Lung microvascular endothelial cell (primary cell): ENCODE measurements around the gene PTTG1IP. TPM values are rescaled to one million over a fixed set of nuclear protein-coding genes. Genes with fewer than 3 reads are reported as not detected.

Experiments used
- DNase-seq, 2 donors: peaks; one replicate each; pipeline versions ENCODE4 v3.0.0 to v3.0.0-alpha.2; 2010; ENCODE audit warnings: low read depth in 2 of 2
- total RNA-seq: library from RNA; depleted of rRNA; stranded (reverse); fragments of >200 nt; gene quantifications from 2 replicates; pipeline ENCODE4 v1.2.1, GENCODE V29; 2014

Gene PTTG1IP
- total RNA-seq, 1 donor from 2014 or later = 379 TPM

DNA sequence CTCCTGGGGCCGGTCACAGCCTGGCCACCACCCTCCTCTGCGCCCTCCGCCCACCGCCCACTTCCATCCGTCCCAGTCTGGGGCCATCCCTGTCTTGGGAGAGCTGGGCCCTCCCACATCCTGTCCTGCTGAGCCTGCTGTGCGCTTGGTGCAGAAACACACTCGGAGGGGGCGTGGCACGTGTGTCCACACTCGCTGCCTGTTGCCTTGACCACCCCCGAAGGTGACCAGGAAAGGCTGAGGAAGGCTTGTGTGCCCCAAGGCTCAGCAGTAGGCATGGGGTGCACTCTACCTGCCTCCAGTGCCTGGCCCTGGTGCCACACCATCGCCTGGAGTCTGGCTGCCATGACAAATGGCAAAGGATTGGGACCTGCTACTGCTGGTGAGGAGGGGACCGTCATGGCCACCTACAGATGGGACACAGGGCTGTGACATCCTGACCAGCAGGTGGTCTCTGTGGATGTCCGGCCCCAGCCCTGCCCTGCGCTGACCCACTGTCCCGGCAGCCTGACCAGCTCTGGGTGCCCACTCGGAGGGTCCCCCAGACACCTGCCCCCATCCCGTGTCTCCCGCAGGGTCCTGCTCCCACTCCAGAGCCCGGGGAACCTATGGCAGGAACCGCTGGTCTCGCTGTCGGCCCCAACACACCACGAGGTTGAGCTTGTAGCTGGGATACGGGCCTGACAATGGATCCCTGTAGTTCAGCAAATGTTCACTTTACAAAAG, 23.2 kb upstream of the PTTG1IP start:
- no peak for DNase-seq

DNA sequence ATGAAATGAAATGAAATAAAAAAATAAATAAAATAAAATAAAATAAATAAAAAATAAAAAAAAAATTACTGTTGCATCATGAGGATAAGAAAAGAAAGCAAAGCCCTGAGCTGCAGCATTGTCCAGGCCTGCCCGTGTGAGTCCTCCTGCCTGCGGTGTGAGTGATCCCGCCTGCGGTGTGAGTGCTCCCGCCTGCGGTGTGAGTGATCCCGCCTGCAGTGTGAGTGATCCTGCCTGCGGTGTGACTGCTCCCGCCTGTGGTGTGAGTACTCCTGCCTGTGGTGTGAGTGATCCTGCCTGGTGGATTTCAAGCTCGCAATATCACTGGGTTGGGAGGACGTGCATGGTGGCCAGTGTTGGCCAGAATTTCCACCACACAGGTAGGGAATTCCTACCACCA, 22.4 kb upstream of the PTTG1IP start:
- no peak for DNase-seq

DNA sequence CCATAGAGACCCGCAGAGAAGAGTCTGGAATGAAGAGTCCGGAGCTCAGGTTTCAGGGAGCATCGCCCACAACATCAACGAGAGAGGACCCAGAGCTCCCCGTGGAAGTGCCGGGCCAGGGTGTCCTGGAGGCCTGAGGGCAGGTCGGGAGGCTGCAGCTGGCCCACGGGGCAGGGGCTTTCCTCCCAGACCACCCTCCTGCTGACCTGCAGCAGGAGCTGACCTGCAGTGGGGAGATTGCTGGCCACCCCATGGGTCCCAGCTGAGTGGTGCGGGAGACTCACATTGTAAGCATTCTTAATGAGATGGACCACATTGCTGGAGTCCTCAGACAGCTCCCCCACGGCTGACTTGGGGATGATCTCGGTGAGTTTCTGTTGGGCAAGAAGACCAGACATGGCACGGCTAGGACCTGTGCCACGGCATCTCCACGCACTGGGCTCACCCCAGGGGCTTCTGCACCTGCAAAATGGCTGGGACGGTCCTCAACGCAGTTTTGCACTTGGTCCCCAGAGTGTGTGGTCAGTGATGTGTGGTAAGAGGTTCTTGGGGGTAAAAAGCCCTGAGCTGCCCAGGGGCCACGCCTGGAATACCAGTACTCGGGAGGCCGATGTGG, 21.3 kb upstream of the PTTG1IP start:
- DNase-seq = no peak

DNA sequence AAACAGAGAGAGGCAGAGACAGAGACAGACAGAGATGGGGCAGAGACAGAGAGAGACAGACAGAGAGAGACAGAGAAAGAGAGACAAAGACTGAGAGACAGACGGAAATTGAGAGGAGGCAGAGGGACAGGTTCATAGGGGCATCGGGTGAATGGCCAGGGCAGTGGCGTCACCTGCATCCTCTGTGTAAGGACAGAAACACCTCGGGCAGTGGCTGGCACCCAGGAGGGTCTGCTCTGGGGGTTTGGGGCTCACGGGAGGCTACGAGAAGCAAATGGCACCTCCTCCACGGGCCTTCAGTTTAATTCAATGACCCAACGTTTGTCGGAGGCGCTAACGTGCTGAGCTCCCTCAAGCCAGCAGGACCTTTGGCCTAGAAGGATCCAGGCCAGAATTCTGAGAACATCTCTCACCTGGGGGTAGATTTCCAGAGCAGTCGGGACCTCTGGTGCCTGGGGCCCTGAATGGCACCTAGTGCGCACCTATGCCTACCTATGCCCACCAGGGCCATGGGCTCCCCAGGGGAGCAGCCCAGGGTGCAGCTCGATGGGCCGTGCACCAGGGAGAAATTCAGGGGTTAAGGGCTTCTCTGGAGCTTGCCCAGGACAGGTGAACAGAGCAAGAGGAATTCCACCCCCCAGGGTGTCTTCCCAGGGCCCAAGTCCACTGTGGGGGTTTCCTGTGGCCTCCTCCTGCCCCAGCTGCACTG, 20.6 kb upstream of the PTTG1IP start:
- no peak for DNase-seq

DNA sequence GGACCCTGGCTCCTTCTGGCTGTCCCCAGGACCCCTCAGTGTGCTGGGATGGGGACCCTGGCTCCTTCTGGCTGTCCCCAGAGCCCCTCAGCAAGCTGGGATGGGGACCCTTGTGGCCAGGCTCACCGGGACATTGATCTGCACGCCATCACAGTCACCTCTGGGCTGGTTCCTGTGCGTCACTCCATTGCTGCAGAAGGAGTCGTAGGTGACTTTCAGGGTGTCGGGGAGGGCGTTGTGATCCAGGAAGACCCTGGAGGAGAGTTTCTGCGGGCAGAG, 19.7 kb upstream of the PTTG1IP start:
- no peak for DNase-seq

DNA sequence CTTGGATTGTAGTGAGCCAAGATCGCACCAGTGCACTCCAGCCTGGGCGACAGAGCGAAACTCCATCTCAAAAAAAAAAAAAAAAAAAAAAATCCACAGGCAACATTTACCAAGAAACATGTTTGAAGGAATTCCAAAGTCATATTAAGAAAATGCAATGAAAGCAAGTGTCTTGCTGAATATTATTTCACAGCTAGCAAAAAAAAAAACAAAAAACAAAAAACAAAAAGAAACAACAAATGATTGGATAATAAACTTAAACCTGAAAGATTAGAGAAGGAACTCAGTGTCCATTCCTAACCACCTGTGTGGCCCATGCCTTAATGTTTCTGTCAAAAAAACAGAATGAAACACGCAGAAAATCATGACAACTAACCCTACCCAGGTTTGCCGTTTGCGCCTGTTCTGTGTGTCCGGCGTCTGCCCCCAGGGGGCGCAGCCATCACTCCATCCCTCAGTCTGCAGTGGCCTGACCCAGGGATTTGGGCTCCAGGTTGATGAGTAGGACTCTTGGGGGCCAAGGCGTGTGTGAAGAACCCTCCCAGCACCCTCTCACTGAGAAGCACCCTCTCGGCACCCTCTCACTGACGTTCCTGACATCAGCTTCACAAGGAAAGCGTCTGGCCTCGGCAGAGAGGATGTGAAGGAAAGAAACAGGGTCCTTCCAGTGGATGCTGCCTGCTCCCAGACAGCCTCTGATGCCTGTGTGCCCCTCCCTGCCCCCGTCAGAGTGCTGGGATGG, 19.2 kb upstream of the PTTG1IP start:
- DNase-seq = peak; percentile 48 to 73

GRCh38 chr21:44892095-44892494, 18.6 kb upstream of the PTTG1IP start:
- DNase-seq = no peak

DNA sequence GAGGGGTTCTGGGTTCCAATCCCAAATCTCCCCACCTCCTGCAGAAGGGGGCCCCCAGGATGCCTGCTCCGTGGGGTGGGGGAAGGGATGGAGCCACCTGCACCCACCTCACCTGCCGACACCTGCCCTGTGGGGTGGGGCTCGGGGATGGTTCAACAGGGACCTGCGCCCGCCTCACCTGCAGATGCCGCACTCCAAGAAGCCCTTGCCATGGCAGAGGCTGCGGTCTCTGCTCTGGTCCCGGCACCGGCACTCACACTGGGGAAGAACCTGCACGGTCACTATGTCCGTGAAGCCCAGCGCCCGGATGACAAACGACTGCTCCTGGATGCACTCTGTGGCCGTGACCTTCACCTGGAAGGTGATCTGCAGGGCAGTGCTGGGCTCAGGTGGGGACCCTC, 18.1 kb upstream of the PTTG1IP start:
- DNase-seq = no peak

DNA sequence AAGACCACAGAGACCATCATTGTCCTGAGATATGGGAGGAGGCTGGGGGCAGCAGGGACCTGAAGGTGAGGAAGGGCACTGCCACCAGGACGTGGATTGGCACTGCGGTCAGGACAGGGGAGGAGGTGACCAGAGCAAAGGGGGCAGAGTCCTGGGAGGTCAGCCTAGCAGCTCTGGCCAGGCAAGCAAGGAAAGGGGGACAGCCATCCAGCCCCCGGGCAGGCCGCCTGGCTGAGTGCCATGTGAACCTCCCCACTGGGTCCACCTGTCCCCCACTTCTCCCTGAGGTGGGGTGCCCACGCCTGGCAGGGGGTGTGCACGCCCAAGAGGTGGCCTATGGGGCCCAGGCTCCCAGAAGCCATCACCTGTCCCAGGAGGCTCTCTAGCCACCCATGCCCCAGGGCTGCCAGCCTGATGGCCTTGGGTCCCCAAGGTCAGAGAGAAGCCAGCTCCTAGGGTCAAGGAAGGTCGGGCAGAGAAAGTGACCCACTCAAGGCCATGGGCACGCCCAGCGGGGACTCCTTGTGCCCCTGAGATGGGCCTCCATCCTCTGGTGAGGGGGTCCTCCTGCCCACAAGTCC, 17.6 kb upstream of the PTTG1IP start:
- no peak for DNase-seq

DNA sequence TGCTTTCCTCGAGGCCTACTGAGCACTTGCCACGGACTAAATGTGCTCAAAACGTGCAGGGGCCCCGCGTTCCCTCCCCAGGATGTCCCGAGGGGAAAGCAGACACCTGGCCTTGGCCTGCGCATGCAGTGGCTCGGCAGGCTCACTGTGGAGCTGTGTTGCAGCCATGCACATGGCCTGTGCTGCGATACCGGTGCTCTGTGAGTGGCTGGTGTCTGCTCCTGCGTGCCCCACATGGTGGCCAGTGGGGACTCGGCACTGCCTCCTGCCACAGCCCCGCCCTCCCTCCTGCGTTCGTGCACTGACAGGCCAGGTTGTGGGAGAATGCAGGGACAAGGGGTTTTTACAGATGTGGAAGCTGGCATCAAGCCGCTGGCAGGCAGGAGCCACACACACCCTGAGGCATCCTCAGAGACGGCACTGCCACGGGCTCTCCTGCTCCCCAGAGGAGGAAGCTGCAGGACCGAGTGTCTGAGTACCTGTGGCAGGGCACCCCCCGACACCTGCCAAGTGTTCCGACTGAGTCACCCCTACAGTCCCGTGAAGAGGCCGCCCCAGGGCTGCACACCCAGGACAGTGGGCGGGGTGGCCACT, 16.9 kb upstream of the PTTG1IP start:
- DNase-seq = no peak

GRCh38 chr21:44889625-44890337, 16.3 kb upstream of the PTTG1IP start:
- DNase-seq = no peak

DNA sequence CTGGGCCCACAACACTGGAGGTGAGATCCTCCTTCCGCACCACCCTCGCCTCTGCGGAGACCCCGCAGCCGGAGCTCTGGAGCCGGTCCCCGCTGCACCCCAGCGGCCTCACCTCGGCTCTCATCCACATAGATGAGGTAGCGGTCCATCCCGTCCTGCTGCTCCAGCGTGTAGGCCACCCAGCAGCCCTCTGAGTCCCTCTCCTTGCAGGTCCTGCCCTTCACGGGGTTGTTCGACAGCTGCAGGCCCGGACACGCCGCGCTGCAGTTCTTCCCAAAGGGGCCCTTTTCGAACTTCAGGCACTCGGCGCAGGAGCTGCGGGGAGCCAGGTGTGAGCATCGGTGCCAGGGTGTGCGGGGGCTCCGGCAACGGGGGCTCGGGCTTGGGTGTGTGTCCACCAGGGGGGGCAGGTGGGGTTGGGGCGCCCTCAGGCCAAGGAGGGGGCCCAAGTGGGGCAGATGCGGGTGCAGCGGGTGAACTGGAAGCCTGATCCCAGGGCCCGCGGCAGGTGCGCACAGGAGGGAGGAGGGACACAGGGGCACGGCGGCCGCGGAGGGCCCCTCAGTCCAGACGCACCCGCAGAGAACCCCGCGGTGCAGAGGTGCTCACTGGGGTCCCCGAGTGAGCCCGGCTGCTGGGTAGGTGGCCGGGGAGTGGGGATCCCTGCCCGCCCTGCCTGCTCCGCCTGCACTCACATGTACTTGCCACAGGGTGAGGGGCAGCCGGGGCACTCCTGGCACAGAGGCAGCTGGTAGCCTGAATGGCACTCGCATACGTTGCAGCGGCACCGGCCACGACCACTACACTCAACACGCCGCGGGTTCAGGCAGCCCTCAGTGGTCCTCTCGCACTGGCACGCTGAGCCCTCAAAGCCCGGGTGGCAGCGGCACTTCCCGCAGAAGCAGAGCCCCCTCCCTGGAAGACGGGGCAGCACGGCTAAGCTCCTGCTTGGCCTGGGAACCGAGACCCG, 15.4 kb upstream of the PTTG1IP start:
- DNase-seq = no peak

GRCh38 chr21:44887807-44888580, 14.5 kb upstream of the PTTG1IP start:
- no peak for DNase-seq

DNA sequence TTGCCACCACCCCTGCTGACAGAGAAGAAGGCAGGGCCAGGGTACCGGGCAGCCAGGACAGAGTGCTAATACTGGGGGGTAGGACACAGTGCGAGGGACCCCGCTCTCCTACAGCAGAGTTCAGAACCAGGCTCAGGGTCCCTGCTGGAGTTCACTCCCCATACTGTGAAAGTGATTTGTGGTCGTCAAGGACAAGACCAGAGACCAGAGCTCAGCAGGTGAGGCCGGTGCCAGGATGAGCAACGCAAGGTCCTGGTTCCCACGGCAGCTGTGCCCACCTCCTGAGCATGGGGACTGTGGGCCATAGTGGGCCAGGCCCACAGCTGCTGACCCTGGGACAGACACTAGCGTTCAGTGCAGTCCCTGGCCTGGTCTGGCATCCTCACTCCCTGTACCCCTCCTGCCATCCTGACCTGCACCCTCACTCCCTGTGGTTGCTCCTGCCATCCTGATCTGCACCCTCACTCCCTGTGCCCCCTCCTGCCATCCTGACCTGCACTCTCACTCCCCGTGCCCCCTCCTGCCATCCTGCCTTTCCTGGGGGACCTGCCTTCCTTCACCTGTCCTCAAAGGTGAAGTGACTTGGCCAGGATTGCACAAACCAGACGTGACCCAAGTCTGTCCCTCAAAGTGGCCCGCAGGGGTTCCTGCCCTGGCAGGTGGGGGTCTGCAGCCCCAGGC, 13.8 kb upstream of the PTTG1IP start:
- DNase-seq = no peak

DNA sequence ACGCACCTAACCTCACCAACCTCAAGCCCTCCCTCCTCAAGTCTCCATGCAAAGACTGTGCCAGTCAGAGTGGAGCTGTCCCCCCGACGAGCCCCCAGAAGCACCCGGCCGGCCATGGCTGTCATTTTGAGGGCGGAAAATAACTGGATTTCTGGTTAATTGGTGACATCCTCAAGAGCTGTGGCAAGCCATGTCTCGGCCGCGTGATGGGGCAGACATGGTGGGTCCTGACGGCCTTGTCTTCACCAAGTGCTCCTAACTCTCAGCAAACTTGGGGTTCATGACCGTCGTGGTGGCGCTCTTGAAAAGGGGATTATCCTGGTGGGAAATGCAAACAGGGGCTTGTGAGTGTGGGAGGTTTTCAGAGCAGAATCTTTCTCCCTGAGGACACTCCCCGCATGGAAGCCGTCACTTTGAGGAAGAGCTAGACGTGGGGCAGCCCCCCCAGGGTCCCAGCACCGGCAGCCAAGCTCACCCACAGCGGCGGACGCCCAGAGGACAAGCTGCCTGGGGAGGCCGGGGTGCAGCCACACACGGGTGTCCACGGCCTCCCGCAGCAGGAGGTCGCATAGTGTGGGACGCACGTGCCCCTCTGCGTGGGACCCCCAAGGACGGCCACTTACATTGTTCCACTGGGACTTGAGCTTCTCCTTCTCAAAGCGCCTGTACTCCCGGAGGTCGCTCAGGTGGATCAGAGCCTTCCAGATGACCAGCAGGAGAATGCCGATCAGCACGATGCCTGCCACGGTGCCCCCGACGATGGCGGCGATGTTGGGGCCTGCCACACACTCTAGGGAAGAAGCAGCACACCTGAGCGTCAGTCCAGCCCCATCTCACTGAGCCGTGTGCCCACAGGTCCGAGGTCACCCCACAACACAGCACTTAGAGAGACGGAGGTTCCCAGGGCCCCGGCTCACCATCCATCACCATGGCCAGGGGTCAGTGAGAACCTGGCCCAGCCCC, 12.9 kb upstream of the PTTG1IP start:
- DNase-seq = no peak

DNA sequence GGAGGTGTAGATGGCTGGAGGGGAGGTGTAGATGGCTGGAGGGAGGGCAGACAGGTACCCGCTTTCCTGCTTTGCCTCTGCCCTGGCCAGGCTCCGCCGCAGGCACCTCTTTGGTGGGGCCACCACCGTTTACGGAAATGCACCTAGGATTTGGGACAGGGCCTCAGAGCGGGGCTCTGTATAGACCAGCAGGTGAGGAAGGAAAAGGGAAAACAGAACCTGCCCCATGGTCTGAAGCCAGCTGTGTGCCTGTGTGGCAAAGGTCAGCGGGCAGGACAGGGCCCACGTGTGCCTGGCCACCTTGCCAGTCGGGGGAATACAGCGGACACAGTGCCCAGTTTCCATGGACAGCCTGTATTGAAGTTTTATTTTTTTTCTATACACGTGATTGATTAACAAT, 12.1 kb upstream of the PTTG1IP start:
- DNase-seq = no peak

- no peak for DNase-seq
Measured at GRCh38 chr21:44884097-44884496, 10.6 kb upstream of the PTTG1IP start.
